H54 (cell line): ENCODE measurements around the gene ICA1L.
"Not testable (repeated sequence)": the region's sequence is repeated elsewhere in the genome, so short reads cannot be mapped to it uniquely, and the experiment has no call there.

Experiments used
- DNase-seq: peaks from one replicate; pipeline ENCODE4 v3.0.0; 2011; ENCODE audit warnings: low spot score, mixed read lengths; ENCODE audit not compliant: insufficient read length
- FAIRE-seq: peaks from 3 replicates; lab custom pipeline; 2011; peaks lifted over from hg19 to GRCh38; lab: Jason Lieb, UNC
- POLR2A ChIP-seq: IDR thresholded peaks from 2 replicates; pipeline ENCODE4 v1.6.1; 2011; ENCODE audit warnings: low read depth, mild to moderate bottlenecking, low read length

The ICA1L gene

GRCh38 chr2:202824901-202825300, 46.7 kb downstream of the ICA1L start:
- TF ChIP-seq POLR2A: no peak
- FAIRE-seq (no peak), DNase-seq (no peak)

DNA sequence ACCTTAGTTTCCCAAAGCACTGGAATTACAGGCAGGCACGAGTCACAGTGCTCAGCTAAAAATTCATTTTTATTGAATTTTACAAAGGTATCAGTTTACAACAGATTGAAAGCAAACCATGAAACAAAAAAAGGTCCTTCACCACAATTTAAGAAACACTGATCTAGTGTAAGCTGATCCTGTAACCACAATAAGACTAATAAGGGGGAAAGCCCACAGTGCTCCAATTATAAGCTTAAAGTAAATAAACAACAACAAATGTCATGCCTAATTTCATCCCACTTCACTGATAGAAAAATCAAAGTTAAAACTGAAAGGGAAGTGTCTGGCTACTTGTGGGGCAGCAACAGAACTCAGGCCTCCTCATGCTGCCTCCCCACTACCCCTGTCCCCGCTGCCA, 49.2 kb downstream of the ICA1L start:
- DNase-seq: no peak
- no peak for FAIRE-seq
- TF ChIP-seq POLR2A: no peak

DNA sequence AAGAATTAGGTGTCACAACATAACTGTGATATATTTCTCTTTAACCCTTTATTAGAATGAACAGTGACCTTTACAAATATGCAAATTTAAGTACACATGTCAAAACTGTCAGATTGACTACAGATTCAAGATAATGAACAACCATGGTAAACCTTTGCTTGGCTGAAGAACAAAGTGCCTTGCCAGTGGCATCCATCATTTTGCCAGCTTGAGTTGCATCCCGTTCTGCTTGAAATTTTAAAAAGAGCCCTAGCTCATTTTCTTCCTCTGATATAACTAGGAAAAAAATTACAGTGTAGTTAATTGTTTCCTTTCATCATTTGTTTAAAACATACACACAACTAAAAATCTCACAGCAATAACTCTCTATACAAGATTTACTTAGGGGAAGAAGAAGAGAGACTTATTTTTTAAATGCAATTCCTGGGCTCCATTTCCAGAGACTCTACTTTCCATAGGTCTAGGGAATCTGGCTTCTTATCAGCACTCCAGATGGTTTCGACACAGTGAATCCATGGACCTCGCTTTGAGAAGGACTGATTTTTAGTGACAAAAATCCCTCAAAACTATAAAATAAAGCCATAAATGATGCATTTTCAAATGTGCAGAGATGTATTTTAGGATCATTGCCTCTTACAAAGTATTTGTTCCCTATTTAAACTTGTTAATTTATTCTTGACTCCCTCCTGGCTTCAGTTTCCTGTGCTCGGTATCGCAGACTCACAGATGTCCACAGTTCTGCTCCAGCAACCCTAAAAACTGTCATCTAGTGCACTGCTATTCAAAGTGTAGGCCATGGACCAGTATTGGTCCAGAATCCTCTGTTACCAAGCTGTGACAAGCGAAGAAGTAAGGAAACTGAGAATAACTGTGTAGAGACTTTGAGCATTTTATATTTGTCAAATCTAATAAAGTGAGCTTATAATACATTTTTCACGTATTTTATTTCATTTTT, 50.1 kb downstream of the ICA1L start:
- TF ChIP-seq POLR2A: no peak
- FAIRE-seq (no peak), DNase-seq (no peak)

DNA sequence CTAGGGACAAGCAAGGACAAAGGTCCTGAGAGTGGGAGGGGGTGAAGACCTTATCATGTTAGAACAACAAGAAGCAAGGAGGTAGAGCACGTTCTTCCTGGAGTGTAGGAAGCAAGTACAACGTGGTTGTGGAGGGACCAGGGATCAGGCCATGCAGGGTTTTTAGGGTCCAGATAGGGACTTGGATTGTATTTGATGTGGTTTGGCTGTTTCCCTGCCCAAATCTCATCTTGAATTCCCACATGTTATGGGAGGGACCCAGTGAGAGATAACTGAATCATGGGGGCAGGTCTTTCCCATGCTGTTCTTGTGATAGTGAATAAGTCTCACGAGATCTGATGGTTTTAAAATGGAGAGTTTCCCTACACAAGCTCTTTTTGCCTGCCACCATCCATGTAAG, 53.2 kb downstream of the ICA1L start:
- FAIRE-seq (no peak), DNase-seq (no peak)
- no peak for TF ChIP-seq POLR2A

- DNase-seq (no peak), FAIRE-seq (no peak)
- no peak for TF ChIP-seq POLR2A
These were observed 53.8 kb downstream of the ICA1L start for GRCh38 chr2:202817771-202818170.

DNA sequence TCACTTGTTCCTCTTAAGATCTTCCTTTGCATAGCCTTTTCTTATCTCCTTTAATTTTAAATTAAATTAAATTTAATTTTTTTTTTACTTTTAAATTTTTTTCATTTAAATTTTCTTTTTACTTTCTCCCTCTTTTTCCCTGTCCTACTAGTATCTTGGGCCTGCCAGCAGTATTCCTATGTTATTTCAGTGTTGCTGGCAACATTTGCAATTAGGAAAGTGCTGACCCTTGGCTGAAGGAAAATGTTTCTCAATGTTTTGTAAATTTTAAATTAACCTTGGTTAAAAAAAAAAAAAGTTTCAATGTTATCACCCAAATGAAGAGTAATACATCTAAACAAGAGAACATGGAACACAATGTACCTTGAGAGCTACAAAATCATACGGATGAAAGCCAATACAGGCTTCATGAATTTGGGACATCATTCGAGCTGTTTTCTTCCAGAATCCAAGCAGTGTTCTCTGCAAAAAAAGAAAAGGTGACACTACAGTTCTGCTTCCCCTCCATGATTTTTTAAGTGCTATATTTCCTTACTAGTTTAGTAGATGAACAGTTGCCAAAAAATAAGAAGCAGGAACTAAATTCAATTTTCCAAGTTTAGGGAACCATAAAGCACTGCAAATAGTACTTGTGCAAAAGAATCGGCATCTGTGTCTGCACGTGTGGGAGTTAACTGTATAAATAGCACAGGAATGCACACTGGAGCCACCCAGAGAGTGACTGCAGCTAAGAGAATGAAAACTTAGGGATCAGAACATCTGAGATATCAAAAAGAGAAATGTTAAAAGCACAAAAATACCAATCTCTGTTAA, 55.8 kb downstream of the ICA1L start:
- FAIRE-seq: no peak
- no peak for DNase-seq
- TF ChIP-seq POLR2A: no peak

DNA sequence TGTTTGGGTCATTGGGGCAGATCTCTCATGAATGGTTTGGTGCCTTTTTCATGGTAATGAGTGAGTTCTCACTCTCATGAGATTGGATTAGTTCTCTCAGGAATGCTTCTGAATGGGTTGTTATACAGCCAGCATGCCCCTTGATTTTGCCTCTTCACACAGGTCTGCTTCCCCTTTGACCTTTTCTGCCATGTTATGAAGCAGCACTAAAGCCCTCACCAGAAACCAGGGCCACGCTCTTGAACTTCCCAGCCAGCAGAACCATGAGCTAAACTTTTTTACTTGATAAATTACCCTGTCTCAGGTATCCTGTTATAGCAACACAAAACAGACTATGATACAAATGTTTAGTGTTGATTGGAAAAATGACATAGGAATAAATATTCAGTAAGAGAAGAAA, 57.3 kb downstream of the ICA1L start:
- no peak for FAIRE-seq
- no peak for DNase-seq
- no peak for TF ChIP-seq POLR2A

DNA sequence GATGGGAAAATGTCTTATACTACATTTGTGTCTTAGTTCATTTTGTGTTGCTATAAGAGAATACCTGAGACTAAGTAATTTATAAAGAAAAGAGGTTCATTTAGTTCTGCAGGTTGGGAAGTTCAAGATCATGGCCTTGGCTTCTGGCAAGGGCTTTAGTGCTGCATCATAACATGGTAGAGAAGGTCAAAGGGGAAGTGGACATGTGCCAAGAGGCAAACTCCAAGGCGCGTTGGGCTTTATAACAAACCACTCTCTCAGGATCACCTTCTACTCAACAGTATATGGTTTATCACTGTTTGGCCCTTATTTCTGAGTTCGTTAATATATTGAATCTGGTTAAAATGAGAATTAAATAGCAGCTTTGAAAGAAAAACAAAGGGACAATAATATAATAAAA, 58.2 kb downstream of the ICA1L start:
- DNase-seq (no peak), FAIRE-seq (no peak)
- no peak for TF ChIP-seq POLR2A

GRCh38 chr2:202808754-202809153, 62.8 kb downstream of the ICA1L start:
- no peak for DNase-seq
- no peak for FAIRE-seq
- TF ChIP-seq POLR2A: no peak

DNA sequence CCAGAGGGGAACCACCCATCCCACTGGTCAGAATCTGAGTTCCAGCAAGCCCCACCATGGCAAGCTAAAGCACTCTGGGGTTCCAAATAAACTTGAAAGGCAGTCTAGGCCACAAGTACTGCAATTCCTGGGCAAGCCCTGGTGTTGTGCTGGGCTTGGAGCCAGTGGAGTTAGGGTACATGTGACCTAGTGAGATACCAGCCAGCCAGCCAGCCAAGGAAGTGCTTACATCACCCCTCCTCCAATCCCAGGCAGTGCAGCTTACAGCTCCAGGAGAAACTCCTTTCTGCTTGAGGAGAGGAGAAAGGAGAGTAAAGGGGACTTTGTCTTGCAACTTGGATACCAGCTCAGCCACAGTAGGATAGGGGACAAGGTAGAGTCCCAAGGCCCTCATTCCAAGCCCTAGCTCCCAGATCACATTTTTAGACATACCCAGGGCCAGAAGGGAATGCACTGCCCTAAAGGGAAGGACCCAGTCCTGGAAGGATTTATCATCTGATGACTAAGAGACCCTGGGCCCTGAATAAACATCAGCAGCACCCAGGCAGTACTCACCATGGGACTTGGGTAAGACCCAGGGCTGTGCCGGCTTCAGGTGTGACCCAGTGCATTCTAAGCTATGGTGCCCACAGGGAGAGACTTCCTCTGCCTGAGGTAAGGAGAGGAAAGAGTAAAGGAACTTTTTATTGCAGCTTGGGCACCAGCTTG, 64.0 kb downstream of the ICA1L start:
- FAIRE-seq (peak; percentile 83), DNase-seq (peak; percentile 16)

DNA sequence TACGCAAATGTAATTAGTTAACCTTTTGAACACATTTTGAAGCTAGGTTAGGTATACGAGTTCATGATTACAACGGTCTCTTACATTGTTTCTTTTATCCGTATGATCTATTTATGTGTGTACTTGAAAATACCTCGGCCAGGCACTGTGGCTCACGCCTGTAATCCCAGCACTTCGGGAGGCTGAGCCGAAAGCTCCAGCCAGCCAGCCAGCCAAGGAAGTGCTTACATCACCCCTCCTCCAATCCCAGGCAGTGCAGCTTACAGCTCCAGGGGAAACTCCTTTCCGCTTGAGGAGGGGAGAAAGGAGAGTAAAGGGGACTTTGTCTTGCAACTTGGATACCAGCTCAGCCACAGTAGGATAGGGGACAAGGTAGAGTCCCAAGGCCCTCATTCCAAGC, 65.7 kb downstream of the ICA1L start:
- peak; percentile 61 for FAIRE-seq
- DNase-seq: not testable (repeated sequence)

DNA sequence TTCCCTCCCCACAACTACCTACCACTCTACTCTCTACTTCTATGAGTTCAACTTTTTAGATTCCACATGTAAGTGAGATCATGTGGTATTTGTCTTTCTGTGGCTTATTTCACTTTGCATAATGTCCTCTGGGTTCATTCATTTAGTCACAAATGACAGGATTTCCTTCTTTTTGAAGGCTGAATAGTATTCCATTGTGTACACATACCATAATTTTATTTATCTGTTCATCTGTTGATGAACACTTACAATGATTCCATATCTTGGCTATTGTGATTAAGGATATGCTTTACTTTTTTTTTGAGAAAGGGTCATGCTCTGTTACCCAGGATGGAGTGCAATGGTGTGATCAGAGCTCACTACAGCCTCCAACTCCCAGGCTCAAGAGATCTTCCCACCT, 73.6 kb downstream of the ICA1L start:
- peak; percentile 62 for FAIRE-seq
- DNase-seq: no peak
- no peak for TF ChIP-seq POLR2A

- no peak for TF ChIP-seq POLR2A
- no peak for FAIRE-seq
- no peak for DNase-seq
These were observed 80.9 kb downstream of the ICA1L start for GRCh38 chr2:202790676-202791075.

DNA sequence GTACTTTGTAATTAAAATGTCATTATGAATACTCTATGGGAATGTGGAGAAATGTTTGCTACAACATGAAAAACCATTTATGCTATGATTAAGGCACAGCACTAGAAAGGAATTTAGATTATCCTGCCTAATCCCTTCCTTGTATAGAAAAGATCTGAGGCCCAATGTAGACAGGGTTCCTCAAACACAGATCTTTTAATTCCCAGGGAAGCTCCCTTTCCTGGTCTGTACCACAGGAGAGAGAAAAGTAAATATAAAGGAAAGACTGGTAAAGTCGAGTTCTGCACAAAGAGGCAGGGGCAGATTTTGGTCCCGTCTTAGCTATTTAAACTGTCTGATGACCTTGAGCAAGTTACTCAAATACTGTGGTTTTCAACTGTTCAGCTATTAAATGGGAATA, 84.7 kb downstream of the ICA1L start:
- FAIRE-seq (no peak), DNase-seq (no peak)
- TF ChIP-seq POLR2A: no peak
